PFSK-1 (cell line): ENCODE measurements around the gene ADD3.
A peak's percentile ranks its signal among the peaks of the same experiment; 100 is the strongest.

Source experiments
- FOXP2 ChIP-seq: optimal IDR thresholded peaks from 2 replicates; pipeline ENCODE3; 2011; ENCODE audit warnings: borderline replicate concordance, control low read depth, inconsistent platforms; ENCODE audit not compliant: insufficient read depth; ENCODE audit errors: extremely low read length, extremely low read depth
- POLR2AphosphoS5 ChIP-seq: IDR thresholded peaks from 2 replicates; pipeline ENCODE4 v1.6.1; 2012; ENCODE audit warnings: low read depth, mild to moderate bottlenecking, control low read depth, low read length, moderate library complexity
- REST ChIP-seq, 2 experiments: IDR thresholded peaks; 2 replicates each; pipeline versions ENCODE4 v1.6.1 to v1.8.0; 2011 to 2012; ENCODE audit warnings: low read depth in 2 of 2, low read length in 2 of 2, control low read depth in 1 of 2, inconsistent platforms in 1 of 2, mild to moderate bottlenecking in 1 of 2, moderate library complexity in 1 of 2; ENCODE audit not compliant: insufficient read depth in 1 of 2
- SIN3A ChIP-seq: IDR thresholded peaks from 2 replicates; pipeline ENCODE4 v1.6.1; 2012; ENCODE audit warnings: mild to moderate bottlenecking, low read length, moderate library complexity, borderline replicate concordance; ENCODE audit not compliant: insufficient read depth
- TAF1 ChIP-seq: IDR thresholded peaks from 2 replicates; pipeline ENCODE4 v1.6.1; 2012; ENCODE audit warnings: low read length, control low read depth, borderline replicate concordance; ENCODE audit not compliant: insufficient read depth

Gene ADD3

DNA sequence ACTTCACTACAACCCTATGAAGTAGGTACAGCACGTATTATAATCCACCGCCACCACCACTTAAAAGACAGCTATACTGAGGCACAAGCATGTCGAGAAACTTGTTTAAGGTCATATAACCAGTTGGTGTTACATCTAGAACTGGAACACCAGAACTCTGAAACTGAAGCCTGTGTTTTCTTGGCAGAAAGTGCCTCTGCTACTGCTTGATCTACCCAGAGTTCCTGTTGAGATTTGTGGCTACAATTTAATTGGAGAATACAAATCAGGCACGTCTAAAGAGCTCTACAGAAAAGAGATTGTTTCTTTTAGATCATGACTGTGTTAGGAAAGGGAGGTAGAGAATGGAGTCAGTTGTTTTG is 4.3 kb upstream of the ADD3 start:
- TF ChIP-seq SIN3A (no peak), POLR2AphosphoS5 (no peak), TAF1 (no peak), REST (IDR thresholded peaks at IDR 0.05; ENCODE audit: insufficient read depth in 1 of 2, low read depth in 2 of 2, low read length in 2 of 2) (no peak)

GRCh38 chr10:110005719-110006118 is 2.1 kb upstream of the ADD3 start:
- TF ChIP-seq POLR2AphosphoS5 (no peak), SIN3A (peak; percentile 46; the same call in 1 of the 2 replicates)

DNA sequence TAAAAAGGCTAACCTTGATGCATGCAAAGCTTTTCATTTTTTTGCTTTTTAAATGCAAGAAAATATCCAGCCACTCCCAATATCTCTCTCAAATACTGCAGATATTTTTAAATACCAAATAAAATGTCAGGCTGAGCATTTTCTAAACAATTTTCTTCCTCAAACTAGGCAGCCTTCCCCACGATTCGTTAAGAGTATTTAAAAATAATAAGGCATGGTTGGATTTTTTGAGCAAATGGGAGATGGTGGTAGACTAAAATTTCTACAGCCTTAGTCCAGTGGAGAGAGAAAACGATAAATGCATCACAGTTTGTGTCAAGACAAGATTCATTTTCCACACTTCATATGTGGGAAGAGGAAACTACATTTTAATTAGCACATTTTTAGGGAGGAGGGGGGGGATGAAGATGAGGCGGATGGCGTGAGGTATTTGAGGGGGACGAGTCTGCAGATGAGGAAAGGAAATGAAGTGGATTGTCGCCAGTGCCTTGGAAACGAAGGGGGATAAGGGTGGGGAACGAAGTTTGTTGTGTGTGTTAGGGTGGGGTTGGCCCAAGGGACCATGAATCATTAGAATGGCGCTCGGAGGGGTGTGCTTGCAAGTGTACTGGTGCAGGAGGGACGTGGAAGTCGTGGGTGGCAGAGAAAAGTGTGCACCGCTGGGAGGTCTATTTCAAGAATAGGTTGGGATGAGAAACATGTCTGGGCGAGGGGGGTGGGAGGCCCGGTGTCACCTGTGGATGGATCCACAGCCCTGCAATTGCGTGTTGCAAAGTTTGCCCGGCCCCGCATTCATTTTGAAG is 1.2 kb upstream of the ADD3 start:
- no peak for TF ChIP-seq SIN3A
- TF ChIP-seq TAF1 = no peak
- no peak for TF ChIP-seq REST (IDR thresholded peaks at IDR 0.05; ENCODE audit: insufficient read depth in 1 of 2, low read depth in 2 of 2, low read length in 2 of 2)
- TF ChIP-seq FOXP2 = no peak
- no peak for TF ChIP-seq POLR2AphosphoS5

DNA sequence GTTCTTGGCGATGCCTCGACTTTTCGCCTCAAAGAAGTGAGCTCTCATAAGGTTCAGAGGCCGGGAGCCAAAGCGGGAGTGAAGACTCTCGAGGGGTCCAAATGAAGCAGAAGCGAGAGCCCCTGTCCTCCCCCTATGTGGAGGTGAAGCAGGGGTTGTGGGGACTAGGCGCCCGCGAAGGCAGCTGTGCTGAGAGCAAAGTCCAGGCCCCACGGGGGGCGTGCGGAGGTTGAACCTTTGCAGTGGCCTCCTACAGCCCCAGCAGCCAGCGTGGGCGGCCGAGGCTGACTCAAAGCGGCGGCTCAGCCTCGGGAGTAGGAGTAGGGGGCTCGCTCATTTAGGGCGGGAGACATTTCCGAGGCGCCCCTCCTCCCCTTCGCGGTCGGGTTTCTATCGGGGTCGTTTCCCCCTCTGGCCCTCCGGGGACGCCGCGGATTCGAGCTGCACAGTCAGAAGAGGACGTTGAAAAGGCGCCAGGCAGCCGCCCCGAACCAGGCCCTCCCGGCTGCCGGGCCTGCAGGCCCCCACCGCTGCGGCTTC is 553 bp upstream of the ADD3 start:
- TF ChIP-seq POLR2AphosphoS5 = peak; percentile 71
- no peak for TF ChIP-seq TAF1

DNA sequence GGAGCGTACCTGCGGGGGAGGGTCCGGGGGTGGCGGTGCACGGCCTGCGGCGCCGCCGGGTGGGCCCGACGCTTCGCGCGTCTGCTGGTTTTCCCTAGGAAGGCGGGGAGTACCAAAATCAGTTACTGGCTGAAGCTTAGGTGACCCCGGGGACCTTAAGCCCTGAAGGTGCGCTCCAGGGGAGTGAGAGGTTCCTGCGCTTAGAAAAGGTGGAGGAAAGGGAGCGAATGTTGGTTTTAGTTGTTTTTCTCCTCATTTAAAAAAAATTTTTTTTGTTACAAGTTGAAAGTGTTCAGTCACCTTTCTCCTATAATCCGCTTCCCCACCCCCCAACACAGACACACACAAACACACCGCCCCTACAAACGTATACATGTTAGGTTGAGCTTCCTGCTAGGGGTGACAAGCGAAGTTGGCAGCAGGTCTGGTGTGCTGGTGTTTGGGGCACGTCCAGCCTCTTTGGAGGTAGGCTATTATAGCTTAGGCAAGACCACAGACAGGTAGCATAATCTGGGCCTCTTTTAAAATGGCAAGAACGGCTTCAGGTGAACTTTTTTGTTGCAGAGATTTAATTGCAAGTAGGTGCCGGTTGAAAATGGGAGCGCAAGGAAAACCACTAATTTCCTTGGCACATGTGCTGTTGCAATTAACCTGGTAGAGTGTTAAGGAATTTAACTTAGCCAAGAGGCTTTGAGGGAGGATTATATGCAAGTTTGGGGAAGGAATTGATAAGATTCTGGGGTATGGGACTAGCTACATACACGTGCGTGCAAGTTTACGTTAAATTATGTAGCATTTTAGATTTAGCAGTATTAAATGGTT is 945 bp downstream of the ADD3 start:
- TF ChIP-seq FOXP2 (no peak), REST (IDR thresholded peaks at IDR 0.05; ENCODE audit: insufficient read depth in 1 of 2, low read depth in 2 of 2, low read length in 2 of 2) (no peak), SIN3A (peak; percentile 23; the same call in 1 of the 2 replicates)

DNA sequence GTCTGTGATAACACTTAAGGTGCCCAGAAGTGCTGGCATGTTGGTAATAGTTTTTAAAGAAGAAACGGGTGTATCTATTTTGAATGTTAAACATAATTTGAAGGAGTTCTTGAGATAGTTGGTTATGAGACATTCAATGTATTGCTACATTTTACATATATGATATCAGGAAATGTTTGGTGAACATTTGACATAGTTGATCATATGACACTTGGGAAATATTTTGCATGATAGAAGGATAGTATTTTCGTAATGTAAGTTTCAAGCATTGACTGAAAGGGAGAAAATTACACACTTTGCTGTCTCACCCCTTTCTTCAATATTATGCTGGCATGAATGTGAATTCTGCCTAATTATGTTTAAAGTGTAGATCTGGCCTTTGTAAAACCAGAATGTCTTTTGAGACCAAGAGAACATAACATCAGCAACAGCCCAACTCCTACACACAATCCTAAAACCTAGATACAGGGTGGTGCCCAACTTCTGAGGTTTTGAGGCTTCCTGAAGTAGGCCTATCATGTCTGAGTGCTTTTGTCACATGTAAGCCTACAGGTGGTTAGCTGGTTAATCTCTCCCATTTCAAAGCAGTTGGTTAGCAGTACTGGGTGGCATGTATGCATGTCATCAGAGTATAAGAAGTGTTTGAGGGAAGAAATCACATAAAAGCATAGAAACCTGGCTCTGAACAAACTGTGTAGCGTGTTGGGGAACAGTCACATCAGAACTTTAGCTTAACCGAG is 2.1 kb downstream of the ADD3 start:
- TF ChIP-seq SIN3A (no peak), REST (IDR thresholded peaks at IDR 0.05; ENCODE audit: insufficient read depth in 1 of 2, low read depth in 2 of 2, low read length in 2 of 2) (no peak), POLR2AphosphoS5 (no peak), TAF1 (no peak), FOXP2 (no peak)
